Measurements from ENCODE around the gene ELP4.

DNA sequence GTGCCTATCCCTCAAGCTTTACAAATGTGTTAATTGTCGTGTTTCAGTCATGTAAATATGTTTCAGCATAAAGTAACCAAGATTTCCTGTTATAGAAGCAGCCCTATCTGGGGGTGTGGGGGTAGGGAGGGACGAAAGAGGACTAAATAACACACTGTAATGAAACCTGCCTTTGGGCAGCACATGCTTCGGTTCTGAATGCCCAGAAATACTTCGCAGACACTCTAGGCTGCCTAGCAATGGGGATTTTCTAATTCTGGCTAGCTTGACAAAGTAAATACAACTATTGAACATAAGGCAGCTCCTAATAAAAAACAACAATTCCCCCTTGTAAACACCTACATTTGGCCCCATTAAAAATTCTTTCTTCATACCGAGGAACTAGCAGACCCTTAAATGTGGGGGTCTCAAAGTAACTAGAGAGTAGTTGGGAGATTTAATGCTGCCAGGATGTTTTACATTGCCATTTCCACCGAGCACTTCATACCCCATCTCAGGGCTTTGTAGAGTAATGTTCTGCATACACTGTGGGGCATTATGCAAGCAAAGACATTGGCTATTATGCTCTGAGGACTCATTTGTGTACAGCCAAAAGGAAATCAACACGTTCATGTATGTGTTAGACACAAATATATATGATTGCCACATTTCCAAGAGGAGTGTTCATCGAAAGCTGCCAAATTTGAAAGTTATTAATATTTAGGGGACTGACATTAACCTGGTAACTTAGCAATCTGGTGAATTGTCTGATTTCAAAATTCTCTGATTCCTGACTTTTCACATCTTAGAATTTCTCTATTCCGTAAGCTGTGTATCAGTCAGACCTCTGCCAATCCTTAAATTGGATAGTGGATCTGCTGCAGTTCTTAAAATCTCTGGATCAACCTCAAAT, 259.4 kb downstream of the ELP4 start:
- no peak for TF ChIP-seq EZH2 (IDR thresholded peaks at IDR 0.05)
- TF ChIP-seq, protein P1, sequence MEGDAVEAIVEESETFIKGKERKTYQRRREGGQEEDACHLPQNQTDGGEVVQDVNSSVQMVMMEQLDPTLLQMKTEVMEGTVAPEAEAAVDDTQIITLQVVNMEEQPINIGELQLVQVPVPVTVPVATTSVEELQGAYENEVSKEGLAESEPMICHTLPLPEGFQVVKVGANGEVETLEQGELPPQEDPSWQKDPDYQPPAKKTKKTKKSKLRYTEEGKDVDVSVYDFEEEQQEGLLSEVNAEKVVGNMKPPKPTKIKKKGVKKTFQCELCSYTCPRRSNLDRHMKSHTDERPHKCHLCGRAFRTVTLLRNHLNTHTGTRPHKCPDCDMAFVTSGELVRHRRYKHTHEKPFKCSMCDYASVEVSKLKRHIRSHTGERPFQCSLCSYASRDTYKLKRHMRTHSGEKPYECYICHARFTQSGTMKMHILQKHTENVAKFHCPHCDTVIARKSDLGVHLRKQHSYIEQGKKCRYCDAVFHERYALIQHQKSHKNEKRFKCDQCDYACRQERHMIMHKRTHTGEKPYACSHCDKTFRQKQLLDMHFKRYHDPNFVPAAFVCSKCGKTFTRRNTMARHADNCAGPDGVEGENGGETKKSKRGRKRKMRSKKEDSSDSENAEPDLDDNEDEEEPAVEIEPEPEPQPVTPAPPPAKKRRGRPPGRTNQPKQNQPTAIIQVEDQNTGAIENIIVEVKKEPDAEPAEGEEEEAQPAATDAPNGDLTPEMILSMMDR (IDR thresholded peaks at IDR 0.05) = no peak

Data from neural progenitor cell (in vitro differentiated cells).